ENCODE data around the gene PRKN.
"Not testable (repeated sequence)": the region's sequence is repeated elsewhere in the genome, so short reads cannot be mapped to it uniquely, and the experiment has no call there.

The PRKN gene

DNA sequence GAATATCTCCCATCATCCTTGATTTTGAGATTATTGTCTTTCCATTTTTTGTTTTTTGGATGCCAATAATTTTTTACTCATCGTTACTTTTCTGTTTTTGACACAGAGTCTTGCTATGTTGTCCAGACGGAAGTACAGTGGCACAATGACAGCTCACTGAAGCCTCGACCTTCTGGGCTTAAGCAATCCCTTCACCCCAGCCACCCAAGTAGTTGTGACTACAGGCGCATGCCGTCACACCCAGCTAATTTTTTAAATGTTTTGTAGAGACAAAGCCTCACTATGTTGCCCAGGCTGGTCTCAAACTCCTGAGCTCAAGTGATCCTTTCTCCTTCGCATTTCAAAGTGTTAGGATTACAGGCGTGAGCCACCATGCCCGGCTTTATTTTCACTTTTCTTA is 851.3 kb downstream of the PRKN start:
- DNase-seq = no peak

GRCh38 chr6:161870236-161870901 is 857.2 kb downstream of the PRKN start:
- no peak for DNase-seq

DNA sequence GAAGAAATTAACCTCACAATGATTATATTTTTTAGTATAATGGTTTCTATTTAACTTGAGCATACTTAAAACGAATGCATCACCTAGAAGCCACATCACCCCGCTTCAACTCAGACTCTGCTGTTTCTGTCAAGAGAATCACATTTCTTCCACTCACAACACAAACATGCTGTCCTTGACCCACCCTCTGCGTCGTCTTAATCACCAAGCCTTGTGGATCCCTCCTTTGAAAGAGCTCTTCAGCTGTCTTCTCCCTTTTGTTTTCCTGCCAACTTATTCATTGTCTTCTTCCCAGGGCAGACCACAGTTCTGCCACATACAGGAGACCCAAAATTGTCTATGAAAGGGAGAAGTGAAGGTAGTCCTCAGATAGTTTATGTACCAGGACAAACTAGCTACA is 858.1 kb downstream of the PRKN start:
- DNase-seq = no peak

DNA sequence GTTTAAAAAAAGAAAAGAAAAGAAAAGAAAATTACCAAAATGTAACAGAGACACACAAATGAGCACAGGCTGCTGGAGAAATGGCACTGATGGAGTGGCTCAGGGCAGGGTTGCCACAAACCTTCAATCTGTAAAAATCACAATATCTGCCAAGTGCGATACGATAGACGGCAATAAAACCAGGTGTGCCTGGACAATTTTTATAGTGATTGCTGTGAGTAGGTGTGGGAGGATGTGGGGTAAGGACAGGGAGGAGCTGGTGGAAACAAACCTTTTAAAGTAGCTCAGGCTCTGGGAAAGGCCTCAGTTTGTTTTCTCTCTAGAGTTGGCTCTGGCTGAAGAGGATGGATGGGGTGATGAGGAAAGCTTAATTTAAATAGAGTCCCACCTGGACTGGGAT is 861.0 kb downstream of the PRKN start:
- no peak for DNase-seq

GRCh38 chr6:161861061-161861460 is 866.5 kb downstream of the PRKN start:
- not testable (repeated sequence) for DNase-seq

- DNase-seq = no peak
Measured at GRCh38 chr6:161853657-161854056, 873.9 kb downstream of the PRKN start.

DNA sequence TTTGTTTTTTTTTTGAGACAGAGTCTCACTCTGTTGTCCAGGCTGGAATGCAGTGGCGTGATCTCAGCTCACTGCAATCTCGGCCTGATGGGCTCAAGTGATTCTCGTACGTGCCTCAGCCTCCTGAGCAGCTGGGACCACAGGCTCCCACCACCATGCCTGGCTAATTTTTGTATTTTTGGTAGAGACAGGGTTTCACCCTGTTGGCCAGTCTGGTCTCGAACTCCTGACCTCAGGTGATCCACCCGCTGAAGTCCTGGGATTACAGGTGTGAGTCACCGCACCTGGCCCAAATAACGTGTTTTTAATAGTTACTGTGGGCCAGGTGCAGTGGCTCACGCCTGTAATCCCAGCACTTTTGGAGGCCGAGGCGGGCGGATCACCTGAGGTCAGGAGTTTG is 876.1 kb downstream of the PRKN start:
- not testable (repeated sequence) for DNase-seq

GRCh38 chr6:161850562-161850961 is 877.0 kb downstream of the PRKN start:
- DNase-seq = no peak

GRCh38 chr6:161847628-161848027 is 879.9 kb downstream of the PRKN start:
- DNase-seq = no peak

- DNase-seq = no peak
Measured at GRCh38 chr6:161844804-161845203, 882.8 kb downstream of the PRKN start.

DNA sequence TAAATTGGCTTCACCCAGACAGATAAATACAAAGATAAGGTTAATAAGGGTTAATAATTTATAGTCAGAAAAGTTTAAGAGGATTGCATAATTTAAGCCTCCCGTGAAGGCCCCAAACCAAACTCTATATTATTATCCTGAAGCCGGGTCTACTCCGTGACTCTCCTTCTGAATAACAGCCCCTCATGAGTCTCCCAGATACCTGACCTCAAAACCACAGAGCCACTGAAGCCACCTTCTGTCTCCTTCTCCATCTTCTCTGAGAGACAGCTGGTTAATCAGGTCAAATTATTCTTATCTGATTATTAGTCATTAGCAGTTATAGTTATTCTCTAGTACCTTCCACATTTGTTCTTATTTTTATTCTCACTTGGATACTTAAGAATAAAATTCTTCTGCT is 884.5 kb downstream of the PRKN start:
- no peak for DNase-seq

DNA sequence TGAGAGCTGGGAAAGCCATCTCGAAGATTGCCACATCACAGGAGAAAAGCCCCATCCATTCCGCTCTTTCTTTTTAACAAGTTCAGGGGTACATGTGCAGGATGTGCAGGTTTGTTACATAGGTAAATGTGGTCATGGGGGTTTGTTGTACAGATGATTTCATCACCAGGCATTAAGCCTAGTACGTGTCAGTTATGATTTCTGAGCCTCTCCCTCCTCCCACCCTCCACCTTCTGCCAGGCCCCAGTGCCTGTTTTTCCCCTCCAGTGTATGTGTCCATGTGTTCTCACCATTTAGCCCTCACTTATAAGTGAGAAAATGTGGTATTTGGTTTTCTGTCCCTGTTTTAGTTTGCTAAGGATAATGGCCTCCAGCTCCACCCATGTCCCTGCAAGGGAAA is 887.2 kb downstream of the PRKN start:
- no peak for DNase-seq

DNA sequence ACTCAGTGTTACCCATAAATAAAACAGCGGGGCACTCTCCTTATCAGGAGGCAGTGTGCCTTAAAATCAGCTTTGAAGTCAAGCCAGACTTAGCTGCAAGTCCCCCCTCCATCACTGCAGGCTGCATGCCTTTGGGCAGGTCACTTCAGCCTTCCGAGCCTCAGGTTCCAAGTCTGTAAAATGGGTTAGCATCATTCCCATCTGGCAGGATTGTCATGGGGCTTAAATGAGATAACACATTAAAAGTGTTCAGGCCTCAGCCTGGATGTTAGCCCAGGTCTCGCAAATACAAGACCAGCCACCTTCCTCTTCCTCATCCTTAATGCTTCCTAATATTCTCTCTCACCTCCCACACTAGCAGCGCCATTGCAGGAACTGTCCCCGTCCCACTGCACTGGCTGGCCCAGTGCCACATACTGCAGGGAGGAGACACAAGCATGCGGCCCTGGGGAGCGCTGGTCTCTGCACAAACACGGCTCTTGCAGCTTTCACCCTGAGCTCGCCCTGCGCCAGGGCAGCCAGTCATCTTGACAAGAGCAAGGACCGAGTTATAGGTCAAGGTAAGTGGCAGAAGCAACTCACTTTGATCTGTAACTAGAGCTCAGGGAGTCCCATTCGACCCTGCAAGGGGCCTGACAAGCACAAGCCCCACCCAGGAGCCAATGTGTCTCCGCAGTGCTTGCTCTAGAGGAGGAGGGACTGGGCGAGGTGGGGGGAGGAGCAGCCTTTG is 889.1 kb downstream of the PRKN start:
- DNase-seq = no peak

DNA sequence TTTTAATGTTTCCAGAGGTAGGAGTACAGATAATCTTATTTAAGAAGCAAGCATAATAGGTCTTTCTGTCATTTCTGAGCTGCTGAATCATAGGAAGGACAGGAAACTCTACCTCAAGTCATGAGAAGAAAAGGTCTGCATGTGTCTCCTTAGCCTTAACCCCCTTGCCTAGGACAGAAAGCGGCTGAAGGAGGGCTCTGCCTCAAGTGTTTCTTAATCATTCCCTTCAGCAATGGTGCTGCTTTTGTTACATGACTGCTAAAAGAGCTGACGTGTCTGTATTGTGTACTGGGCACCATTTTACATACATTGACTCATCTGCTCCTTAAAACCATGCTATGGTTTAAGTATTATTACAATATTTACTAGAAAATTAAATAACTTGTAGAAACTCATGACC is 889.7 kb downstream of the PRKN start:
- DNase-seq = no peak

GRCh38 chr6:161837449-161837735 is 890.2 kb downstream of the PRKN start:
- DNase-seq = no peak

- no peak for DNase-seq
Measured at GRCh38 chr6:161836643-161837448, 890.7 kb downstream of the PRKN start.

DNA sequence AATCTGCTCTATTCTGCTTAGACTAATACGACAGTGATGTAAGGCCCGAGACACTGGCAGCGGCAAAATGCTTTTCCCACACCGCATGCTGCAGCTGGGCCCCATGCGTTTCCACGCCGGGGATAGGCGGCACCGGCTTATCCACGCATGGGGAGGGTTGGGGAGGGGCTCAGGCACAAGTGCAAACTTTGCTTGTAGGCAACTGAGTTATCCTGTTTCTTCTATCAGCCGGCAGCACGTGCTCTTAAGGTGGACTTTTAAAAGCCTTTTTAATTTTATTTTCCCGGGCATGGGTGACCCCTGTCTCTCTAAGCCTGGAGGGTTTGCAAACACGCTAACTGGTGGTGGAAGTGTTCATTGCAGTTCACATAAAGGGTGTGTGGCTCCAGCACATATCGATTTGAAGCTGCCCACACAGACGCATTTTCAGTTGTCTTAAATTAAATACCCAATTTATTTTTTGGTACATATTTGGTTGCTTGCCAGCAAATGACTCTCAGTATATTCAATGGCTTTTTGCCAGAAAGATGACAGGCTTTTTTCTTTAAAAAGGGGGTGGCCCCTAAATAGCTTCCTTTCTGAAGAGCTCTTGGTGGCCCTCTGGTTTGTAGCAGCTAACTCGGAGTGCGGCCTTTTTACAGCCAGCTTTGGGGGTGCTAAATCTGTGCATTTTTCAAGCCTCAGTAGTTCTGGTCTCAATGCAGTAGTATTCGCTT is 891.9 kb downstream of the PRKN start:
- DNase-seq = no peak

DNA sequence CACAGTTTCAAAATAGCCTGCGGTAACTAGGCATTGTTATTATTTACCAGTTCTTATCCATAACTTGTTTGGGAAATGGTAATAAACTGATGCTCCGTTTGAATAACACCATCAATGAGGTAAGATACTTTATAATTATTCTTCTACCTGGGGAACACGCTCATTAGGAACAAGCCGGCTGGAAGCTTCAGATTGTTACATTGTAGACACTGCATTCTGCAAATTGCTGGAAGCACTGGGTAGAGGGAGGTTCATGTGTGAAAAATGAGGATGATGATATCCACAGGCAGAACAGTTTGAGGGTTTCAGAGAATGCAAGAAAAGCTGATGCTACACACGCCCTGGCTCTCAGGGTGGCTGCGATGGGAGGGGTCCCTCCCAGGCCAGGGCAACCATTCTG is 893.1 kb downstream of the PRKN start:
- DNase-seq = no peak

DNA sequence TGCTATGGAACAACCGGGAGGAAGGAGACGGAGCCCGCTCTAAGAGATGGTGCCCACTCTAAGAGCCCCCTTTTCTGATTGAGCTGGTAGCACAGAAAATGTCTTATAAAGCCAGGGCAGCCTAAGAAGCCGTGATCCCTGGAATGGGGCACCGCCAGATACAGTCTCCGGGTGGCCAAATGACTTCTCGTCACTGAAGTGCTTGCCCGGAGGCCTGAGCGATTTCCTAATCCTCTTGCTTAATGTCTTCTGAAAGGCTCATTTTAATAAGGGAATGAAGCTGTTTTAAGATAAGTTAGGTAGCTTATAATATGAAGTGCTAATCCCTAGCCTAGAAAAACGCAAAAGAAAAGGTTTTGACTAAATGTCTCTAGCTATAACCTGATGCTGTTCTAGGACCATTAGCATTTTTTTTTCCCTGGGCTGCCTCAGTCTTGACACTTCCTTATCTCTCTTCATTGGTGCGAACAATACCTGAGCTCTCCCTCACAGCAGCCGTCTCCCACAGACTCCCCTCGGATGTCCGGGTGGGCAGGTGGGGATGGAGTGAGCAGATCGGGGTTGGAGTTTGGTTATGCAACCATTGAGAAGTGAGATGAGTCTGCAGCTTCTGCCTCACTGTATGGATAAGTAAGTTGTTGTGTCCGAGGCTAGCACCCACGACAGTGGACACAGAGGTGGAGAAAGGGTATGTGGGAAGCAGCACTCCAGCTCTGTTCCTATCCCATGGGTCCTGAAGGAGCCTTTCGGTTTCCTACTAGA is 894.3 kb downstream of the PRKN start:
- DNase-seq = no peak

GRCh38 chr6:161832622-161833021 is 894.9 kb downstream of the PRKN start:
- DNase-seq = no peak

DNA sequence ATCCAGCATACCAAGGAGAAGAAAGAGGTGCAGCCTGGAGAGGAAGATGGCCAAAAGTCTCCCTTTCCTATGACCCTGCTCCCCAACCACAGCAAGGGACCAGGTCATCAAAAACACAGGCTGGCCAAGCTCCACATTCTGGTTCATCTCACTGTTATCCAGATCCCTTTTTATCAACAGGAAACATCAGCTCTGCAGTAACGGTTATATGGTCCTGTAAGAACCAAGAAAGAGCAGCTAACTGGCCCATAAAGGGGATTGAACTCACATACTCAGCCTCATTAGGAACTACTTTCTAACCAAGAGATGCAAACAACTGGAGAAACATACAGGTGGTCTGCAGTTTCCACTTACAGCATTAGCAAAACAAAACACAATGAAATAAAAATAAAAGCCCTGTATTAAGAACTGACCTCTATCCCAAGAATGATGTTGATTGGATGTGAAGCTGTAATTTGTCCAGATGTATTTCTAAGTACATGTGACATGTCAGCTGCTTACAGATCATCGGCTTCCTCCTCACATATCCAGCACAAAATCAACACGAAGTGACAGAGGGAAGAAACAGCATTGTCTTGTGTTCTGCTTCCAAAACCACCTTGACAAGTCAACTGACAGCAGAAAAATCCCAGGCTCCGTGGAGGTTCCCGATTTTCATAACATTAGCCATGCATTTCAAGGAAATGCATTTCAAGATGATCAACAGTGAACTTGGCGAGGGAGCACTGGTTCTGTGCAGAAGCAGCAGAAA is 896.5 kb downstream of the PRKN start:
- no peak for DNase-seq

- no peak for DNase-seq
Measured at GRCh38 chr6:161829291-161829729, 898.3 kb downstream of the PRKN start.

Data from stimulated activated CD4-positive, alpha-beta T cell treated with anti-CD3 and anti-CD28 coated beads, Interleukin-4, amount 100 ng/mL, for 24 hours (primary cell).